ENCODE measurements around the gene SAMD4A.

SAMD4A gene

DNA sequence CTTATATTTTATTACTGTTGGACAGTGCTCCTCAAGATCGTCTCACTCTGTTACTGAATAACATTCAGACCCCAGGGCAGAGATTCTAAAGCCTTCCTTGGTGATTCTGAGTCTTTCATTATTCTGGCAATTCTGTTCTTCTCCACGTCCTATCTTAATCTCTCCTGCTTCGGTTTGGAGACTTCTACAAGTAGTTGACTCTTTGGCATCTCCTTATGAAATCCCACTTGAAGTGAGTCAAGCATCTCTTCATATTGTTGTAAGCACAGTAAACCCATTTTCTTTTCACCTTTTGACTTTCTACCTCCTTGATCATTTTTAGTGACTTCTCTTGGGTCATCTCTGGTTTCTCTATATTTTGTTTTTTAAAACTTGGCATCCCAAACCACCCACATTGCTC, 132.8 kb downstream of the SAMD4A start:
- no peaks in the 10 kb centered on the region for H3K36me3 ChIP-seq (ENCODE audit: control insufficient read depth, insufficient read depth, low read length)
- TF ChIP-seq CTCF (IDR thresholded peaks at IDR 0.05; ENCODE audit: insufficient read depth, low read length, poor library complexity, severe bottlenecking) = no peak
- no peak for DNase-seq (ENCODE audit: extremely low read depth, insufficient read length)
- no peak overlapping the region for H3K4me3 ChIP-seq (replicated peaks; ENCODE audit: low read depth, low read length)
- no peaks in the 10 kb centered on the region for H3K27me3 ChIP-seq (replicated peaks; ENCODE audit: control insufficient read depth, insufficient read depth, low read length)

- no peak for DNase-seq (ENCODE audit: extremely low read depth, insufficient read length)
- no peak for TF ChIP-seq CTCF (IDR thresholded peaks at IDR 0.05; ENCODE audit: insufficient read depth, low read length, poor library complexity, severe bottlenecking)
- Histone ChIP-seq H3K36me3 (ENCODE audit: control insufficient read depth, insufficient read depth, low read length) (no peaks in the 10 kb centered on the region), H3K27me3 (replicated peaks; ENCODE audit: control insufficient read depth, insufficient read depth, low read length) (no peaks in the 10 kb centered on the region), H3K4me3 (replicated peaks; ENCODE audit: low read depth, low read length) (no peak overlapping the region)
Observed at GRCh38 chr14:54700717-54701116, 133.8 kb downstream of the SAMD4A start.

DNA sequence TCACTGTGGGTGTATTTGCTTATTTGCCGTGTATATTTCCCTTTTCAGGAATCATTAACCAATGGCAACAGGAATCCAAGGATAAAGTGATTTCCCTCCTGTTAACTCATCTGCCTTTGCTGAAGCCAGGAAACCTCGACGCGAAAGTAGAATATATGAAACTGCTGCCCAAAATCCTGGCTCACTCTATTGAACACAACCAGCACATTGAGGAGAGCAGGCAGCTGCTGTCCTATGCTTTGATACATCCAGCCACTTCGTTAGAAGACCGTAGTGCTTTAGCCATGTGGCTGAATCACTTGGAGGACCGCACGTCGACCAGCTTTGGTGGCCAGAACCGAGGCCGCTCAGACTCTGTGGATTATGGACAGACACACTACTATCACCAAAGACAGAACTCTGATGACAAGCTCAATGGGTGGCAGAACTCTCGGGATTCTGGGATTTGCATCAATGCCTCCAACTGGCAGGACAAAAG, 135.1 kb downstream of the SAMD4A start:
- TF ChIP-seq CTCF (IDR thresholded peaks at IDR 0.05; ENCODE audit: insufficient read depth, low read length, poor library complexity, severe bottlenecking) = no peak
- DNase-seq (ENCODE audit: extremely low read depth, insufficient read length) = no peak
- no peaks in the 10 kb centered on the region for H3K27me3 ChIP-seq (replicated peaks; ENCODE audit: control insufficient read depth, insufficient read depth, low read length)
- H3K36me3 ChIP-seq (ENCODE audit: control insufficient read depth, insufficient read depth, low read length) = no peaks in the 10 kb centered on the region
- H3K4me3 ChIP-seq (replicated peaks; ENCODE audit: low read depth, low read length) = no peak overlapping the region

- Histone ChIP-seq H3K36me3 (ENCODE audit: control insufficient read depth, insufficient read depth, low read length) (no peaks in the 10 kb centered on the region), H3K4me3 (replicated peaks; ENCODE audit: low read depth, low read length) (no peak overlapping the region), H3K27me3 (replicated peaks; ENCODE audit: control insufficient read depth, insufficient read depth, low read length) (no peaks in the 10 kb centered on the region)
- TF ChIP-seq CTCF (IDR thresholded peaks at IDR 0.05; ENCODE audit: insufficient read depth, low read length, poor library complexity, severe bottlenecking) = no peak
- no peak for DNase-seq (ENCODE audit: extremely low read depth, insufficient read length)
Observed at GRCh38 chr14:54702492-54702891, 135.6 kb downstream of the SAMD4A start.

DNA sequence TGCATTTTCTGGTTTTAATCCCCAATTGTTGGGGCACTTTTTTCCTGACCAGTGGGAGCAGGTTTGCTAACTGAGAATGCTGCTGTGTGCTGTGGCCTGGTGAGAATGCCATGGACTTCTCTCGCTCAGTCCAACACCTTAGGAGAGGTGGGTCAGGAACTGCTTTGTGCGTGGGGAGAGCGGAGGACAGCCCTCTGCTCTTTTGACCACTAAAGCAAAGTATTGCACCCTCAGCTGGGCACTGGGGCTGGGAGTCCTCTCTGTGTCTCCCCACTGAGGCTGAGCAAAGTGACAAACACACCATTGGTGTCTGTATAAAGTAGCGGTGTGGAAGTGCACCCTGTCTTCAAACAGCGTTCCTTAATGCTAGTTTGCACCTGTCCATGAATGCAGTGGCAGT, 136.2 kb downstream of the SAMD4A start:
- no peaks in the 10 kb centered on the region for H3K36me3 ChIP-seq (ENCODE audit: control insufficient read depth, insufficient read depth, low read length)
- no peaks in the 10 kb centered on the region for H3K27me3 ChIP-seq (replicated peaks; ENCODE audit: control insufficient read depth, insufficient read depth, low read length)
- no peak for DNase-seq (ENCODE audit: extremely low read depth, insufficient read length)
- no peak overlapping the region for H3K4me3 ChIP-seq (replicated peaks; ENCODE audit: low read depth, low read length)
- TF ChIP-seq CTCF (IDR thresholded peaks at IDR 0.05; ENCODE audit: insufficient read depth, low read length, poor library complexity, severe bottlenecking) = no peak

DNA sequence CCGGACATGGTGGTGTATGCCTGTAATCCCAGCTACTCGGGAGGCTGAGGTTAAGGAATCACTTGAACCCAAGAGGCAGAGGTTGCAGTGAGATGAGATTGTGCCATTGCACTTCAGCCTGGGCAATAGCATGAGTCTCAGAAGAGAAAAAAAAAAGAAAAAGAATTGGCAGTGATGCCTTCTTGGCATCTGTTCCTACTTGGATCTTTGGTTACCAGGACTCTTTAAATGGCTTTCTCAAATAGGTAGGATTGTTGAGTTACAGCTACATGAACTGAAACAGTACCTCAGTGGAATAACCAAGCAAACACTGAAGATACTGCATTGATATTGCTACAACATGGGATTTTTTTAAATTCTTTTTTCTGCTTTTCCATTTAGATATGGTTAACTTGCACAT, 136.8 kb downstream of the SAMD4A start:
- no peak for TF ChIP-seq CTCF (IDR thresholded peaks at IDR 0.05; ENCODE audit: insufficient read depth, low read length, poor library complexity, severe bottlenecking)
- Histone ChIP-seq H3K4me3 (replicated peaks; ENCODE audit: low read depth, low read length) (no peak overlapping the region), H3K27me3 (replicated peaks; ENCODE audit: control insufficient read depth, insufficient read depth, low read length) (no peaks in the 10 kb centered on the region), H3K36me3 (ENCODE audit: control insufficient read depth, insufficient read depth, low read length) (no peaks in the 10 kb centered on the region)
- DNase-seq (ENCODE audit: extremely low read depth, insufficient read length) = no peak

Measured in GM06990 (cell line).